Activated CD8-positive, alpha-beta memory T cell treated with anti-CD3 and anti-CD28 coated beads for 48 hours (primary cell): ENCODE results near the gene OR2T2.
"Not testable (repeated sequence)": the region's sequence is repeated elsewhere in the genome, so short reads cannot be mapped to it uniquely, and the experiment has no call there.

Experiments
- DNase-seq, 3 experiments: peaks; one replicate each; pipeline ENCODE4 v3.0.0-alpha.2; 2020; ENCODE audit warnings: low read depth in 2 of 3, low spot score in 2 of 3

OR2T2 gene, protein sequence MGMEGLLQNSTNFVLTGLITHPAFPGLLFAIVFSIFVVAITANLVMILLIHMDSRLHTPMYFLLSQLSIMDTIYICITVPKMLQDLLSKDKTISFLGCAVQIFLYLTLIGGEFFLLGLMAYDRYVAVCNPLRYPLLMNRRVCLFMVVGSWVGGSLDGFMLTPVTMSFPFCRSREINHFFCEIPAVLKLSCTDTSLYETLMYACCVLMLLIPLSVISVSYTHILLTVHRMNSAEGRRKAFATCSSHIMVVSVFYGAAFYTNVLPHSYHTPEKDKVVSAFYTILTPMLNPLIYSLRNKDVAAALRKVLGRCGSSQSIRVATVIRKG

DNA sequence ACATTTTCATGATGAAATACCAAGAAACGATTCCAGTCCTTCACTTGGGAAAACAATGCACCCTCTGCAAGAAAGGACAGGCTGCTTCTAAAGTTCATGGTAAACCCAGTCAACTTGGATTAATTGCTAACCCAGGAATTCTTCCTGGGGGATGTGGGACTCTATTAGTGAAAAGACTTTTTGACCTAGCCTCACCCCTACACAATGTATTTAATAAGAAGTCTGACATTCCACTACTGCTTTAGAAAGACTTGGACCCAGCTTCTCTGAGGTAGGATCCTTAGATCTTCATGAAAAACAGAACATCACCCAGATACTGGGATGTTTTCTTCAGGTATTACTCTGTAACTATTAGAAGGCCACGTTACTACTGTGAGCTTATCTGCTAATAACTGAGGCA, at the start of gene OR2T2:
TSS of gene OR2T2 (plus strand) at position 239 of the 400 bp plus-strand sequence. CDS start 7,161 bp downstream, outside the sequence.
- DNase-seq = not testable (repeated sequence)

- no peak for DNase-seq
These were observed 42.7 kb upstream of the OR2T2 start, which contains the start of gene OR2T1 for GRCh38 chr1:248402748-248403147. Gene OR2T1, plus strand, starts transcription at chr1:248403048. Its CDS starts 3,100 bp downstream, at chr1:248406148.

- no peak for DNase-seq
These were observed 41.4 kb upstream of the OR2T2 start for GRCh38 chr1:248404024-248404423.

DNA sequence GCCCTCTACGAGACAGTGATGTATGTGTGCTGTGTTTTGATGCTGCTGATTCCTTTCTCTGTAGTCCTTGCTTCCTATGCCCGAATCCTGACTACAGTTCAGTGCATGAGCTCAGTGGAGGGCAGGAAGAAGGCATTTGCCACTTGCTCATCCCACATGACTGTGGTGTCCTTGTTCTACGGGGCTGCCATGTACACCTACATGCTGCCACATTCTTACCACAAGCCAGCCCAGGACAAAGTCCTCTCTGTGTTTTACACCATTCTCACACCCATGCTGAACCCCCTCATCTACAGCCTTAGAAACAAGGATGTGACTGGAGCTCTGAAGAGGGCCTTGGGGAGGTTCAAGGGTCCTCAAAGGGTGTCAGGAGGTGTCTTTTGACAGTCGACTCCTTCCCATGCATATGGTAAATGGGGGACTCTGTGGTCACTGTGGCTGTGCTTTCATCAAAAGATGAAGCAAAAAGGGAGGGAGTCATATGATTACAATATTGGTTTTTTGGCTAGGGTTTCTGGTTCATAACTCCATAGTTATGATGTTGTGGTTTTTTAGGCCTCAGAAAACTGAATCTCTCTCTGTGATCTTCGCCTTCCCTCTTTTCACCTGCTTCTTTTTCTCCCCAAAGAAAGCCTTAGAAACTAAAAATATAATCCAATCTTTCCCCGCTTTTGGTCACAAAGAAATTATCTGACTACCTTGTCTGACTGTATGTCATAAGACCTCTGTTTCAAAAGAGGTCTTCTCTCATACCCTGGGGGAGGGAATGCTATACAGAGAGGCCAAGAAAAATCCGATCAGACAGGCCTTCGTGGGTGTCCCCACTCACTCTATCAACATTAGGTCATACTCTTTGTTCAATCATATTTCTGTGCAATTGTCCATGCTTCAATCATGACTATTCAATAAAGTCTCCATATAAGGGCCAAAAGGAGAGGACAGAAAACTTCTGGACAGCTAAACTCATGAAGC, 38.4 kb upstream of the OR2T2 start:
- no peak for DNase-seq

GRCh38 chr1:248416226-248416625, 29.2 kb upstream of the OR2T2 start:
- no peak for DNase-seq

- DNase-seq = no peak
These were observed 27.6 kb upstream of the OR2T2 start for GRCh38 chr1:248417854-248418253.

DNA sequence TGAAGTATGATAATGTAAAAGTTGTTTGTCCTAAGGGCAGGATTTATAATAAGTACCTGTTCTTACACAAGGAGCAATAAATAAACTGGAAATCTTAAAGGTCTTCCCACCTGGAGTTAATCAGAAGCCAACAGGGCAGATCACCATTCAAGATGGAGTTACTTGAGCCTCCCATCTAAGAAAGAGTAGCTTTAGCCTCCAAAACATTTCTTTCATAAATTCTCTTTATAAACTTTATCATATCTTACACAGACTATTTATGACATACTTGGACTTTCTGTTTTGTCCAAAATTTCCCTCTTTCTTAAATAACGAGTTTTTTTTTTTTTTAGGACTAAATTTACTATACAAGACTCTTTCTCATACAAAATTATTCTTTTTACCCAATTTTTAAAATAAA, 24.1 kb upstream of the OR2T2 start:
- DNase-seq = no peak

GRCh38 chr1:248427526-248428191, 17.8 kb upstream of the OR2T2 start:
- DNase-seq = not testable (repeated sequence)

DNA sequence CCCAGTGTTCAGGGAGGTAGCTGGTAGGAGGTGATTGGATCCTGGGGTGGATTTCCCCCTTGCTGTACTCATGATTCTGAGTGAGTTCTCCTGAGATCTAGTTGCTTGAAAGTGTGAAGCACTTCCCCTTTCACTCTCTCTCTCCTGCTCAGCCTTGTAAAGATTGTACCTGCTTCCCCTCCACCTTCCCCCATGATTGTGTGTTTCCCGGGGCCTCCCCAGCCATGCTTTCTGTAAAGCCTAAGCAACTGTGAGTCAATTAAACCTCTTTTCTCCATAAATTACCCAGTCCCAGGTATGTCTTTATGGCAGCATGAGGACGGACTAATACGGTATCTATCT, 17.3 kb upstream of the OR2T2 start:
- not testable (repeated sequence) for DNase-seq

- DNase-seq = not testable (repeated sequence)
These were observed 13.8 kb upstream of the OR2T2 start for GRCh38 chr1:248431683-248432082.

- DNase-seq = not testable (repeated sequence)
These were observed 13.2 kb upstream of the OR2T2 start for GRCh38 chr1:248432201-248432600.

DNA sequence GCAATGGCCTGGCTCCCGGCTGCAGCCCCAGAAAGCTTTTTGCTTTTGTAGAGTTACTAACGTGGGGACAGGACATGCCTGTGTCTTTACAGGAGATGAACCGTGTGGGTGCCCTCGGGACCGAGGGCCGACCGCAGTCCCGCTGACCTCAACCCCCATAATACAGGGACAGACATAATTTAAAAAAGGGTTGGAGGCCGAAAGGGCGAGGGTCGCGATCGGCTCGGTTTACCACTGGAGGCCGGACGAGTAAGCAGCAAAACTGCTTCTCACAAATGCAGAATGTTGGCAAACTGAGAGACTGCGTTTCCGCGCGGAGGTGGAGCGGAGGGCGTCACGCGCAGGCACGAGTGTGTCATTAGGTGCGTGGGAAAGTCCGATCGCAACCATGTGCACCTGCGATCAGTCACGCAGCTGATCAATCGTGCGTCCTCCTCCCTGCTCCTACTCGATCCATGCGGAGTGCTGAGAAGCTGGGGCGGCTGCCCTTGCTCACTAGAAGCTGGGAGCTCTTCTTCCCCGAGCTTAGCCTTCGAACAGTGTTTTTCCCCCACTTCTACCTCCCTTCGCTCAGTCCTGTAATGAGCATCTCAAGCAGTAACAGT, 11.5 kb upstream of the OR2T2 start:
- not testable (repeated sequence) for DNase-seq

- not testable (repeated sequence) for DNase-seq
These were observed 10.5 kb upstream of the OR2T2 start for GRCh38 chr1:248434913-248435312.

GRCh38 chr1:248436303-248436702, 9.1 kb upstream of the OR2T2 start:
- DNase-seq = not testable (repeated sequence)

DNA sequence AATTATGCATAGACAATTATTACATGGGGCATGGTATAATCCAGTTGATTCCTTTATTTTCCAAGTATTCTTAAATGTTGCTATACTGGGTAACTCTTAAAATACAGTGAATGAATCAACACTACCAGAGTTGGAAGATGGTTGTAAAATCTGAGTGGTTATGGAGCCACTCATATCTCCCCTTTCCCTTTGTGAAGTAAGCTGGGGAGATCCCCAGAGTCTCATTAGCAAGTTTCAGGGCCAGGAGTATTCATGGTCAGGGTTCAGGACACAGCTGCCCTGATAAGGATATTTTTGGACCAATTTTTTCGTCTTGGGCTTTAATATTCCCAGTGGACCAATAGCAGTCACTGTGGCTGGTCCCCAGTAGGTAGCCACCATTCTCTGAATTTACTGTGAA, 6.8 kb upstream of the OR2T2 start:
- DNase-seq = not testable (repeated sequence)

DNA sequence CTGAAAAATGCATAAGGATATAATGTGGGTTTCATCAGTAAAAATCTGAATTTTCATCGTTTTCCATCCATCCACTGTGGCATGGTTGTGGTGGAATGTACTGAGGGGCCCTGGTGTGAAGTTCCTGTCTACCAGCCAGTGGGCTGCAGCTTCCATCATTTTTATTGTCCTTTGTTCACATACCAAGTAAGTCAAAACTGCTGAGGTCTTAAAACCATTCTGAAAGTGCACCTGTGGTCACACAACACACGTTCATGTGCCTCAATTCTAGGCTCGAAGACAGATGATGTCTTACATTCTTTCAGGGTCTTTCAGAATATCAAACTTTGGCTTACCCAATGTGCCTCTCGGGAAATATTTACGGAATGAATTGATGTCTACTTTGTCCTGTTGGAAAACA, 6.2 kb upstream of the OR2T2 start:
- not testable (repeated sequence) for DNase-seq

GRCh38 chr1:248442500-248443277, 2.7 kb upstream of the OR2T2 start:
- DNase-seq = not testable (repeated sequence)

- DNase-seq = not testable (repeated sequence)
These were observed 834 bp upstream of the OR2T2 start for GRCh38 chr1:248444603-248445002.

DNA sequence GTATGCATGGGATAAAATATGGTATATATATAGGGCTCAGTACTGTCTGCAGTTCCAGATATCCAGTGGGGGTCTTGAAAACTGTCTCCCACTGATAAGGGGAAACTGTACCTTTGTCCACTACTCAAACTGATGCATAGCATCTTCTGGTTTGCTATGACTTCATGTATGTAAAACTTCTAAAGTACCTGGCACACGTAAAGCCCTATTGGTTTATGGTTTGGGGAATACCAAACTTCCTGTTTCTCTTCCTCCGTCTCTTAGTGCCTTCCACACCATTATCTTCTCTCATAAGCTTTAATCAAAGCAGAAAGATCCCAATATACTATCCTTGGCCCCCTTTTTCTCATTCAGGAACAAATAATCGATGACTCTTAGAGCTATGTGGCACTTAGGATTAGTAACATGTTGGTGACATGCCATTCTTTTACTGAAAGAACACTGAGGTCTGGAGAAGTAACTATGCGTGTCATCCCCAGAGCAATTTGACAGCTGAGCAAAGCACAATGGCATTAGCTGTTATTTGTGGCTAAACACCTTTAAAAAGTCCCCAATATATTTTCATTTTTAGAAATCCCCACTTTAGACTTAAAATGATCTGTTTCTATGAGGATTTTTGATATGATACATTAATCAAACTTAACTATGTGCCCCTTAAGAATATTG, 3.1 kb downstream of the OR2T2 start:
- DNase-seq = not testable (repeated sequence)
